NK-92 (cell line): Measurements from ENCODE around the gene NLGN4X.

Experiments
- DNase-seq: peaks from one replicate; lab custom pipeline; 2025; ENCODE audit not compliant: unreplicated experiment; lab: John Stamatoyannopoulos, UW

The NLGN4X gene

DNA sequence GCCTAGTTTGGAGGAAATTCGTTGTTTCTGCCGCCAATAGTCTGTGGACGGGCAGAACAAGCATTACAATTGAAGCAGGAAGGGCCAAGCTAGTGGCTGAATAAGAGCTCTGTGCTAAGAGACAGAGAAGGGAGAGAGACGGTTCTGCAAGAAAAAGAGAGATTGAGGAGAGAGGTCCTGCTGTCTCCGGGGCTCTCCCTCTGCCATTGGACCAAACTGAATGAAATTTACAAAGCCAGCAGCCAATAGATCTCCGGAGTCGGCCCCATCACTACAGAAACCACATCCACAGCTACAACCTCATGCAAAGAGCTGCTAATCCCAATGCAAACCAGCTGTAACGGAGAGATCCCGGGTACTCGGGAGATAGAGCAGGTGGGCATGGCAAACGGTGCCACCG is at the start of gene NLGN4X:
NLGN4X (minus strand) TSS at position 148 of the 400 bp plus-strand sequence. CDS start 77,401 bp downstream, outside the sequence.
- DNase-seq: no peak

- DNase-seq: no peak
Observed at GRCh38 chrX:6266041-6266440, 37.4 kb upstream of the NLGN4X start.

DNA sequence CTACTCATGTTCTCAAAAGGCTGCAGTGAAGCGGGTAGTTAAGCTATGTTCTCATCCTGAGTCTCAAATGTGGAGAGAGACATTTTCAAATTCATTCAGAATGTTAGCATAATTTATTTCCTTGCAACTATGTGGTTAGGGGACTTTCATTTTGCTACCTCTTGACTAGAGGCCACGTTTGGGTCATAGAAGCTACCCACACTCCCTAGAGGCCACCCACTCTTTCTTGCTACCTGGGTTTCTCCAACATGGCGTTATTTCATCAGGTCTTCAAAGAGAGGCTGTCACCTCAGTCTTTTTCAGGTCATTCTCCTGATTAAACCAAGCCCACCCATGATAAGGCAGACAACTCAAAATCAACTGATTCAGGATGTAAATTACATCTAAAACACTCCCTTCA is 34.3 kb upstream of the NLGN4X start:
- DNase-seq: no peak

GRCh38 chrX:6257025-6257424 is 28.4 kb upstream of the NLGN4X start:
- no peak for DNase-seq

GRCh38 chrX:6244666-6245065 is 16.0 kb upstream of the NLGN4X start:
- DNase-seq: no peak

- no peak for DNase-seq
Observed at GRCh38 chrX:6238576-6238975, 9.9 kb upstream of the NLGN4X start.

- no peak for DNase-seq
Observed at GRCh38 chrX:6227935-6228334, 732 bp downstream of the NLGN4X start.

DNA sequence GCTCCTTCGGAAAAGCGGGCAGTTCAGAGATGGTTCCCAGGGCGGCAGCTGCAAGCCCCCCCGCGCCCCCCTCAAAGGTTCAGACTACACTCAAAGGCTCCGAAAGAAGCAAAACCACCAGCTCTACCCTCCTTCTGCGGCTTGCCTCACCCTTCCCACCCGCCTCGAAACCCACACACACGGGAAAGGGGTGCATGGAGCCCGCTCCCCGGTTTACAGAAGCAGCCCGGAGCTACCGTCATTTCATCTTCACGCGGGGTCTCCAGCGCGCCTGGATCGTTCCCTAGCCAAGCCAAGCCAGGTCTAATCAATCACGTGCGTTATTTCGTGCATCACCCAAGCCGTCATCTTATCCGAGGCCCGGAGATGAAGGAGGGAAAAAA is 1.2 kb downstream of the NLGN4X start:
- DNase-seq: no peak

GRCh38 chrX:6226596-6227452 is 1.8 kb downstream of the NLGN4X start:
- DNase-seq: no peak

GRCh38 chrX:6225911-6226595 is 2.6 kb downstream of the NLGN4X start:
- DNase-seq: no peak

DNA sequence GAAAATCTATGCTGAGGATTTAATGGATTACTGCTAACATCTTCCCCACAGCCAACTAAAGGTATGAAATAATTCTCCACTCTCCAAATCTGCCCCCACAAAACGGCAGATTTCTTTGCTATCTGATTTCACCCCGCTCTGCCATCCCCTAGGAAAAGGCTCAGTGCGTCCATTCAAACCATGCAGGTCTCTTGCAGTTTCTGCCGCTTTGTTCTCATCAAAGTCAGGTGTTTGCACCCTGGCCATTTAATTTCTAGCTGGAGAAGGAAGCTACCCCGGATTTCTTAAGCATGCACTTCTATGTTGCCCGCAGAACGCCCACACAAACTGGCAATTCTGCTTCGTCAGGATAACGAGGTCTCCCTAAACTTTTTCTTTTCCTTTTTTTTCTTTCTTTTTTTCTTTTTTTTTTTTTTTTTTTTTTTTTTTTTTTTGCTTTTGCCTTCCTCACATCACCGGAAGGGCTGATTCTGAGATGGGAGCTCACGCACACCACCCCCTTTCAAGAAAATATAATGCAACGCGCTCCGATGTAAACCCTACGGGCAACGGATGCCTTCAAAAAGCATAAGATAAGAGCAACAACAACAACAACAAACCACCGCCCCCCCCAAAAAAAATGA is 3.3 kb downstream of the NLGN4X start:
- no peak for DNase-seq

DNA sequence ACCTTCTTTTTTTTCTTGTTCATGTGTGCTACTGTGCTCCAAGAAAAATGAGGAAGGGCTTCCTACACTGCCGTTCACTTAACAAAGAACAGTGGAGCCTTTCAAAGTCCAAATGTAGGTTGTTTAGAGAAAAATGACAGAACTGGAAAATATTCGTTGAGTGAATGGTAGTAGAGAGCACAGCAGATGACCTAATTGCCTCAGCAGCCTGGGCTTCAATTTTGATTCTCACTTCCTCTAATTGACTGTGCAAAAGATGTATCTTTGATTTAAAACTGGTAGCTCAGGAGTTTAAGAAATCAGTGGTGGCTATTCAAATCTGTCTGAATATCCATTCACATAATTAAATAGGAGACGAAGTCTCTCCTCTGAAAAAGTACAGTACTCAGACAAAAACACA is 5.2 kb downstream of the NLGN4X start:
- DNase-seq: no peak

DNA sequence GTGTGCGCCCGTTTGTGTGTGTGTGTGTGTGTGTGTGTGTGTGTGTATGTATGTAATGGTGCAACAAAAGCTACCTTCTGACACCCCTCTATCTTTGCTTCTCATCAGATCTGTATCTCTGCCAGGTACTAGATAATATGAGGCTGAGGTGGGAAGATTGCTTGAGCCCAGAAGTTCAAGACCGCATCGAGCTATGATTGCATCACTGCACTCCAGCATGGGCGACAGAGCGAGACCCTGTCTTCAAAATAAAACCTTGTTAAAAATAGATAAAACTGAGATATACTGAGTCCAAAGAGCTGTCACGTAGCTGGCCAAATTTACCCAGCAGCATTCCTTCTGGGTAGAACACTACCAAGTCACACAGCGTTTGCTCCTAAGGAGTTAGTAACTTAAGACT is 18.4 kb downstream of the NLGN4X start:
- DNase-seq: no peak

- DNase-seq: no peak
Observed at GRCh38 chrX:6203462-6204215, 25.0 kb downstream of the NLGN4X start.

- DNase-seq: no peak
Observed at GRCh38 chrX:6199486-6199885, 29.2 kb downstream of the NLGN4X start.

- no peak for DNase-seq
Observed at GRCh38 chrX:6187256-6187655, 41.4 kb downstream of the NLGN4X start.

DNA sequence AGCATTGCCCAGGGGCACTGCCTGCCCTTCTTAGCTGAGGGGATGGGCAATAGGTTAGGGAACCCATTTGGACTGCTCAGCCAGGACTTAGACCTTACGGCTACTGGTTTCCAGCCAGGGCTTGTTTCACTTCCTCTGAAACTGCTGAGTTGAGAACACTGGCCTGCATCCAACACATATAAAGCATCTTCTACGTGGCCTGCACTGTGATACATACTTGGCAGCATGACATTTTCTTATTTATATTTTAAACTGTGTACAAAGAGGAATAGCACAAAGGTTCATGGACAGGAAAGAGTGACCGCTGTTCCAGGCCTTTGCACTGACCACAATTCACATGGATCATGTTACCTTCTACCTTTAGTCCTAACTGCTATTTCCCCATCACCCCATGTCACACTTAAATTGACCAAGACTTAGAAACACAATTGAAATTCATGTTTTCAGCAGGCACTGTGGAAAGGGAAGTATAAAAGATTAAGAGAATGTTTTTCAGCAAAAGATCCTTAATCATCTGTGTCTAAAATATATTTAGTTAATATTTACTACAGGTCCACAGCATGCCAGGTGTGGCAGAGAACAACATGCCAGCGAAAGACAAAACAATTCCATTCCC is 43.7 kb downstream of the NLGN4X start:
- DNase-seq: no peak

DNA sequence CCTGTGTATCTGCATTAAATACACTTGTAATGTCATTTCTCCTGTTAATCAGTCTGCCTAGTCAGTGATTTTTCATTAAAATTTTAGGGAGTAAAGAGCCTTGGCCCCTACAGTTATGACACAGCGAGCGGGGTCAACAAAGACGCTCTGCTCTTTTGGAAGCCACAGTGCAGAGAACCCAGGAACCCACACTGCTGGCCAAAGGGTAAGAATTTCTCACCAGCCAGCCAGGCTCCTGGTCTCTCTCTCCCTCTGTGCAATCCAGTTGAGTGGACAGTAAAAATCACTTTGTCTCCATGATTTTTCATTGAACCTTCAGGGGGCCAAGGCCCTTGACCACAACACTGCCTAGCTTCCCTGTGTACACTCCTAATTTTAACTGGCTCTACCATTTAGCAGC is 52.8 kb downstream of the NLGN4X start:
- DNase-seq: no peak

- DNase-seq: no peak
Observed at GRCh38 chrX:6170424-6170823, 58.2 kb downstream of the NLGN4X start.

DNA sequence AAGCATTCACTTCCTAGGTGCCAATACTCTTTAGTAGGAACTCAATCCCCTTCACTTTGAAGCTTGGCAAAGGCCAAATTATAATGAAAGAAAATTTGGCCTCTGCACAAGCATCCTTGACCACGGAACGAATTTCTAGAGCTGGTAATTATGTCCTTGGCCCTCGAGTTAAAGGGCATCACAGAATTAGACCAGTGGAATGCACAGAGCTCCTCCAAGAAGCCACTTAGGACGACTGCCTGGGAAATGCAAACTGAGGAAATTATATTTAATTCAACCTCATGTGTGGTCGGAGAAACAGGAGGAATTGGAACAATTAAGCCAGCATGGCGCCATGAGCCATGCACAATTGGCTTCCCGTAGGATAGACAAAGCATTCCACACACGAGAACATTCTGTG is 59.3 kb downstream of the NLGN4X start:
- no peak for DNase-seq

DNA sequence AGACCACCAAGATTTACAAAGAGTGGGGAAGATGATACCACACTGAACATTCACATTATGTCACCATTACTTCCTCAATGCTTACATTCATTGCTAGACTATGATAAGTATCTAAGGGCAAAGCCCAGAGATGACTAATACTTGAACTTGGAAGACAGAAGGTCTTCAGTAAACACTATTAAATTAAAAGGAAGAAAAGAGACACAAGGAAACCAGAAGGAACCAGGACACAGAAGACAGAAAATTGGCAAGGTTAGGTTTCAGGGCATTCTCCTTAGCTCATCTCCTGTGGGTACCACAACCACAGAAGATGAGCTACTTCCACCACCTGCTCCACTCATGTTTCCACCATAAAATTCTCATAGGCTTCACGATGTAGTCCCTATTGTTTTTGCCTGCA is 64.9 kb downstream of the NLGN4X start:
- DNase-seq: no peak
